DOHH2 (cell line): ENCODE results near the gene GPR160.

Experiments used
- EZH2phosphoT487 ChIP-seq: fragments of 200-600 bp; sonication (generic); IDR thresholded peaks from 2 replicates; pipeline ENCODE4 v1.6.1; 2017; ENCODE audit warnings: borderline replicate concordance, mild to moderate bottlenecking, antibody characterized with exemption, low read length, moderate library complexity, mixed read lengths
- TF ChIP-seq, protein P1 (sequence below): fragments of 200-600 bp; sonication (generic); IDR thresholded peaks from one replicate; pipeline ENCODE4 v1.5.1; 2014; ENCODE audit warnings: antibody characterized with exemption, mild to moderate bottlenecking, low read depth, low read length; ENCODE audit not compliant: poor library complexity, severe bottlenecking

DNA sequence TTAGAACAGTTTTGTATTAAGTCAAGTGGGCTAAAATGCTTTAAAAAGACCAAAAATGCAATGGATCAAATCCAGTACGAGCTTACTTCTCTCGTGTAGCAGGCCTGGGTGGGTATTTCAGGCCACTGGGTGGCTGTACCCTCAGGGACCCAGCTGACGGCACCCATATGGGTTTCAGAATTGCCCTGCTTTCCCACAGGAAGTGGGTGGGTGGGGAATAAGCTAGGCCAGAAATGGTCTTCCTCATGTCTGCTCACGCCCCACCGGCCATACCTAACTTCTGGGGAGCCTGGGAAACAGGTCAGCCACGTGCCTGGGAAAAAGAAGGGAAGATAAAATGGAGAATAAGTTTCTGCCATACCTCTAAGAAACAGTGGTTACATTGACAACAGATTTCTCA is 20.3 kb downstream of the GPR160 start:
- TF ChIP-seq, protein P1, sequence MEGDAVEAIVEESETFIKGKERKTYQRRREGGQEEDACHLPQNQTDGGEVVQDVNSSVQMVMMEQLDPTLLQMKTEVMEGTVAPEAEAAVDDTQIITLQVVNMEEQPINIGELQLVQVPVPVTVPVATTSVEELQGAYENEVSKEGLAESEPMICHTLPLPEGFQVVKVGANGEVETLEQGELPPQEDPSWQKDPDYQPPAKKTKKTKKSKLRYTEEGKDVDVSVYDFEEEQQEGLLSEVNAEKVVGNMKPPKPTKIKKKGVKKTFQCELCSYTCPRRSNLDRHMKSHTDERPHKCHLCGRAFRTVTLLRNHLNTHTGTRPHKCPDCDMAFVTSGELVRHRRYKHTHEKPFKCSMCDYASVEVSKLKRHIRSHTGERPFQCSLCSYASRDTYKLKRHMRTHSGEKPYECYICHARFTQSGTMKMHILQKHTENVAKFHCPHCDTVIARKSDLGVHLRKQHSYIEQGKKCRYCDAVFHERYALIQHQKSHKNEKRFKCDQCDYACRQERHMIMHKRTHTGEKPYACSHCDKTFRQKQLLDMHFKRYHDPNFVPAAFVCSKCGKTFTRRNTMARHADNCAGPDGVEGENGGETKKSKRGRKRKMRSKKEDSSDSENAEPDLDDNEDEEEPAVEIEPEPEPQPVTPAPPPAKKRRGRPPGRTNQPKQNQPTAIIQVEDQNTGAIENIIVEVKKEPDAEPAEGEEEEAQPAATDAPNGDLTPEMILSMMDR: no peak
- no peak for TF ChIP-seq EZH2phosphoT487
